B cell (primary cell): ENCODE data around the gene NCEH1.

Experiments
- CTCF ChIP-seq: fragments of 200-600 bp; IDR thresholded peaks from one replicate; pipeline ENCODE4 v1.8.0; 2022; ENCODE audit warnings: antibody characterized with exemption, mild to moderate bottlenecking
- EZH2 ChIP-seq: IDR thresholded peaks from 2 replicates; pipeline ENCODE4 v1.6.1; 2012; ENCODE audit warnings: borderline replicate concordance, low read depth, mild to moderate bottlenecking, moderate library complexity, low read length; ENCODE audit not compliant: insufficient read depth, poor library complexity, severe bottlenecking

GRCh38 chr3:172680684-172681083, 30.2 kb downstream of the NCEH1 start:
- TF ChIP-seq EZH2 (no peak), CTCF (no peak)
